ENCODE measurements around the gene SLC16A3. TPM values are rescaled to one million over a fixed set of nuclear protein-coding genes. Genes with fewer than 3 reads are reported as not detected.
A peak's percentile ranks its signal among the peaks of the same experiment; 100 is the strongest.
"Not testable (repeated sequence)": the region's sequence is repeated elsewhere in the genome, so short reads cannot be mapped to it uniquely, and the experiment has no call there.

The SLC16A3 gene
- total and polyA plus RNA-seq, 2 experiments from 2014 or later = 3.5 to 10.6 TPM

- Histone ChIP-seq H3F3A (replicated peaks; ENCODE audit: low read depth) (no peaks in the 10 kb centered on the region), H3K27me3 (ENCODE audit: insufficient read depth) (no peaks in the 10 kb centered on the region), H3K9me2 (ENCODE audit: insufficient read depth) (no peaks in the 10 kb centered on the region), H3K79me2 (replicated peaks; ENCODE audit: insufficient read depth) (no peaks in the 10 kb centered on the region), H3K27ac (ENCODE audit: low read depth) (no peak overlapping the region), H3K4me1 (ENCODE audit: insufficient read depth) (no peaks in the 10 kb centered on the region), H3K4me2 (no peak overlapping the region), H4K20me1 (replicated peaks; ENCODE audit: insufficient read depth) (no peaks in the 10 kb centered on the region; the same call in 1 of the 2 replicates), H3K4me3 (no peak overlapping the region), H3K36me3 (ENCODE audit: insufficient read depth) (no peaks in the 10 kb centered on the region), H2AFZ (no peak overlapping the region)
- Mint-ChIP-seq H3K4me3 (no peak overlapping the region), H3K36me3 (ENCODE audit: low read depth) (no peaks in the 10 kb centered on the region), H3K27ac (no peak overlapping the region; the same call in 1 of the 2 replicates), H3K9me3 (no peaks in the 10 kb centered on the region), H3K27me3 (ENCODE audit: insufficient read depth, low read depth, poor library complexity) (peaks cover 4% of the 10 kb centered on the region), H3K4me1 (peaks cover 3% of the 10 kb centered on the region; the same call in 1 of the 3 replicates)
- DNase-seq (ENCODE audit: low spot score) (peak; percentile 91), ATAC-seq (peak; percentile 94)
- no peak for TF ChIP-seq STAT1 (IDR thresholded peaks at IDR 0.05; ENCODE audit: unreplicated experiment)
- TF ChIP-seq CTCF (conservative IDR thresholded peaks at IDR 0.05; ENCODE audit: low read depth in 2 of 2) = peak; percentile 74 to 76
Observed at GRCh38 chr17:82205720-82206508, 22.9 kb upstream of the SLC16A3 start.

- H3K27ac Mint-ChIP-seq = not testable (repeated sequence)
Observed at GRCh38 chr17:82210655-82211054, 18.2 kb upstream of the SLC16A3 start.

GRCh38 chr17:82212331-82213250 is 16.3 kb upstream of the SLC16A3 start, which contains the start of gene CCDC57:
CCDC57 (minus strand) TSS chr17:82212842; CDS start chr17:82201944, 10,898 bp downstream.
- TF ChIP-seq ZNF331 (CRISPR knock-in tag; IDR thresholded peaks at IDR 0.05; ENCODE audit: low read depth) (no peak), ETS1 (IDR thresholded peaks at IDR 0.05) (peak; percentile 59; the same call in 1 of the 2 replicates), POLR2AphosphoS5 (IDR thresholded peaks at IDR 0.05; ENCODE audit: low read depth) (peak; percentile 59), CREB1 (CRISPR knock-in tag; IDR thresholded peaks at IDR 0.05; ENCODE audit: low read depth) (peak; percentile 61), JUNB (IDR thresholded peaks at IDR 0.05; ENCODE audit: unreplicated experiment) (no peak)
- Mint-ChIP-seq H3K27me3 (ENCODE audit: insufficient read depth, low read depth, poor library complexity) (peaks cover 31% of the 10 kb centered on the region), H3K4me1 (no peaks in the 10 kb centered on the region), H3K4me3 (peak within 1 kb of the TSS; percentile 70), H3K36me3 (ENCODE audit: low read depth) (no peaks in the 10 kb centered on the region), H3K27ac (no peak within 1 kb of the TSS), H3K9me3 (peaks cover 4% of the 10 kb centered on the region; the same call in 1 of the 3 replicates)
- Histone ChIP-seq H3K27me3 (ENCODE audit: insufficient read depth) (peaks cover 31% of the 10 kb centered on the region), H3K79me2 (replicated peaks; ENCODE audit: insufficient read depth) (no peaks in the 10 kb centered on the region), H4K20me1 (replicated peaks; ENCODE audit: insufficient read depth) (no peaks in the 10 kb centered on the region; the same call in 1 of the 2 replicates), H3K9me2 (ENCODE audit: insufficient read depth) (no peaks in the 10 kb centered on the region), H3K36me3 (ENCODE audit: insufficient read depth) (no peaks in the 10 kb centered on the region), H3K4me3 (peak within 1 kb of the TSS; percentile 80), H3K4me1 (ENCODE audit: insufficient read depth) (no peaks in the 10 kb centered on the region), H3K27ac (ENCODE audit: low read depth) (no peak within 1 kb of the TSS), H3F3A (replicated peaks; ENCODE audit: low read depth) (no peaks in the 10 kb centered on the region), H3K4me2 (peak within 1 kb of the TSS; percentile 84), H2AFZ (peak within 1 kb of the TSS; percentile 96)
- ATAC-seq (peak; percentile 92), DNase-seq (ENCODE audit: low spot score) (peak; percentile 83)

More at GRCh38 chr17:82210655-82211054, 18.2 kb upstream of the SLC16A3 start:
- H4K20me1 ChIP-seq (replicated peaks; ENCODE audit: insufficient read depth); H3K79me2 ChIP-seq (replicated peaks; ENCODE audit: insufficient read depth); H3K9me2 ChIP-seq (ENCODE audit: insufficient read depth); H3K36me3 Mint-ChIP-seq (ENCODE audit: low read depth); H3K36me3 ChIP-seq (ENCODE audit: insufficient read depth); H3K27ac ChIP-seq (ENCODE audit: low read depth); H3K9me3 Mint-ChIP-seq; DNase-seq (ENCODE audit: low spot score); H3K4me1 ChIP-seq (ENCODE audit: insufficient read depth); H3K4me3 Mint-ChIP-seq; ATAC-seq; H2AFZ ChIP-seq; H3K4me1 Mint-ChIP-seq; H3F3A ChIP-seq (replicated peaks; ENCODE audit: low read depth); H3K4me3 ChIP-seq; H3K4me2 ChIP-seq: not testable (repeated sequence)
- H3K27me3 ChIP-seq (ENCODE audit: insufficient read depth) = peaks cover 31% of the 10 kb centered on the region
- peaks cover 27% of the 10 kb centered on the region for H3K27me3 Mint-ChIP-seq (ENCODE audit: insufficient read depth, low read depth, poor library complexity)

Measured in GM23338 (cell line).